Vagina (tissue), 2 donors: ENCODE data around the gene COL25A1.

Source experiments
- POLR2A ChIP-seq, 2 donors: fragments of 450-650 bp; IDR thresholded peaks; one replicate each; pipeline ENCODE4 v1.6.1; 2017; ENCODE audit warnings: antibody characterized with exemption in 2 of 2, mild to moderate bottlenecking in 2 of 2, moderate library complexity in 2 of 2
- POLR2AphosphoS5 ChIP-seq, 2 donors: sonication (generic); formaldehyde crosslinking; IDR thresholded peaks; one replicate each; pipeline ENCODE4 v1.9.0; 2017; ENCODE audit warnings: antibody characterized with exemption in 2 of 2, mild to moderate bottlenecking in 2 of 2, low read depth in 1 of 2; ENCODE audit not compliant: insufficient read depth in 1 of 2
- TF ChIP-seq, protein P1 (sequence below), 3 experiments: fragments of 450-650 bp in 2 of 3; fragments of 200-600 bp in 1 of 3; sonication (generic) in 1 of 3; IDR thresholded peaks; one replicate each; pipeline ENCODE4 v1.5.1; 2017 to 2019; ENCODE audit warnings: antibody characterized with exemption in 3 of 3, mild to moderate bottlenecking in 2 of 3, moderate library complexity in 2 of 3

DNA sequence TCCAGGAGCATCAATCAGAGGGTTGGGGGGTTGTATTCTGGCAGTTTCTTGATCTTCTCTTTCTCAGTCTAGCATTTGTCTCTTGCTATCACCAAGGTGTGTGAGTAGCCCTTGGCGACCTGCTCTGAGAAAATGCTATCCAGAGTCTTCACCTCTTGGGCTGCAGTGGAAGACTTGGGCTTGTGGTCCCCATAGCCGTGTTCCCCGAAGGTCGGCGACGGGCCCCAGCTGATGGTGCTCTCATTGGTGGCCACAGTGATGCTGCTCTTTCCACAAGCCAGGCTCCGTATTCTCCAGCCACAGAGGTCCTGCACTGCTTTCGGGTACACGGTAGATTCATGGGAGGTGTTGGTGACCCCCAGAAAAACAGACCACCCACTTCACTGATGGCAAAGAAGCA is 513.7 kb downstream of the COL25A1 start:
- TF ChIP-seq POLR2AphosphoS5 (IDR thresholded peaks at IDR 0.05; ENCODE audit: insufficient read depth in 1 of 2, low read depth in 1 of 2) (no peak), POLR2A (IDR thresholded peaks at IDR 0.05) (no peak)
- TF ChIP-seq, protein P1, sequence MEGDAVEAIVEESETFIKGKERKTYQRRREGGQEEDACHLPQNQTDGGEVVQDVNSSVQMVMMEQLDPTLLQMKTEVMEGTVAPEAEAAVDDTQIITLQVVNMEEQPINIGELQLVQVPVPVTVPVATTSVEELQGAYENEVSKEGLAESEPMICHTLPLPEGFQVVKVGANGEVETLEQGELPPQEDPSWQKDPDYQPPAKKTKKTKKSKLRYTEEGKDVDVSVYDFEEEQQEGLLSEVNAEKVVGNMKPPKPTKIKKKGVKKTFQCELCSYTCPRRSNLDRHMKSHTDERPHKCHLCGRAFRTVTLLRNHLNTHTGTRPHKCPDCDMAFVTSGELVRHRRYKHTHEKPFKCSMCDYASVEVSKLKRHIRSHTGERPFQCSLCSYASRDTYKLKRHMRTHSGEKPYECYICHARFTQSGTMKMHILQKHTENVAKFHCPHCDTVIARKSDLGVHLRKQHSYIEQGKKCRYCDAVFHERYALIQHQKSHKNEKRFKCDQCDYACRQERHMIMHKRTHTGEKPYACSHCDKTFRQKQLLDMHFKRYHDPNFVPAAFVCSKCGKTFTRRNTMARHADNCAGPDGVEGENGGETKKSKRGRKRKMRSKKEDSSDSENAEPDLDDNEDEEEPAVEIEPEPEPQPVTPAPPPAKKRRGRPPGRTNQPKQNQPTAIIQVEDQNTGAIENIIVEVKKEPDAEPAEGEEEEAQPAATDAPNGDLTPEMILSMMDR (IDR thresholded peaks at IDR 0.05), result no peak
